ENCODE data around the gene MGST1. TPM values are rescaled to one million over a fixed set of nuclear protein-coding genes. Genes with fewer than 3 reads are reported as not detected.

Gene MGST1
- total and polyA plus RNA-seq, 2 donors, result 20.4 to 330 TPM

DNA sequence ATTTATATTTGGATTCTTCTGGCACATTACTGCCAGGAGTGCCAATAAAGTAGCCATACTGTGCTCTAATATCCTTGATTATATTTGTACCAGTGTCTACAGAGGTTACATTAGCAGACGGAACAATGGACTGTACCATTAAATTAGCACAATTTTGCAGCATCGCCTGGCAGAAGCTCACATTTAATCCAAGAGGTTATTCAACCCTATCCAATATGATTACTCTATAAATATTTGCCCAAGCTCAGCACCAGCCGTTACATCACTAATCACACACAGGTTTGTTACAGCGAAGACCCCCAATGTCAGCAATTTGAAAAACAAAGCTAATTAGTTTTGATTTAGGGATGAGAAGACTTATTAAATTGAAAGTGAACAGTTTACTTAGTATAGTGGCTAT lies 16.9 kb upstream of the MGST1 start:
- DNase-seq (ENCODE audit: extremely low spot score), result no peak
- Histone ChIP-seq H3K36me3 (ENCODE audit: insufficient read depth) (no peaks in the 10 kb centered on the region), H3K4me1 (ENCODE audit: insufficient read depth) (no peaks in the 10 kb centered on the region), H3K27ac (ENCODE audit: low read depth) (no peak overlapping the region), H3K4me3 (ENCODE audit: low read depth, low read length) (no peak overlapping the region)
- 88% methylated on average over 4 of the region's 4 CpGs for WGBS

DNA sequence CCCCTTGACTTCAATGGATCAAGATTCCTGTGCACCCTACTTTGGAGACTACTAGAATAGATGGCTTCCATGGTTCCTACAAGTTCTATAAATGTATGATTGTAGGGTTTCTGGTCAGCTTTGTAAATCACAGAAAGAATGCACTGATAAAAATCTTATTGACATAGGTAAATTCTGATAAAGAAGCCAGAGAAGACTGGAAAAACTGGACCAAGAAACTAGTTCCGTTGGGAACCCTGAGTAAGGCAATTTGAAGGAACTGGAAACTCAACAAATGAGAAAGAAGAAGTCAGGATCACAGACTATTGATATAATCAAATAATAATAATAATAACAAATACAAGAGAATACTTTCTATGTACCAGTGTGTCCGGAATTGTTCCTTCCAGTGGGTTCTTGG lies 15.4 kb upstream of the MGST1 start:
- 83% methylated on average over 2 of the region's 2 CpGs for WGBS
- Histone ChIP-seq H3K27ac (ENCODE audit: low read depth) (no peak overlapping the region), H3K36me3 (ENCODE audit: insufficient read depth) (no peaks in the 10 kb centered on the region), H3K4me3 (ENCODE audit: low read depth, low read length) (no peak overlapping the region), H3K4me1 (ENCODE audit: insufficient read depth) (no peaks in the 10 kb centered on the region)
- DNase-seq (ENCODE audit: extremely low spot score), result no peak

DNA sequence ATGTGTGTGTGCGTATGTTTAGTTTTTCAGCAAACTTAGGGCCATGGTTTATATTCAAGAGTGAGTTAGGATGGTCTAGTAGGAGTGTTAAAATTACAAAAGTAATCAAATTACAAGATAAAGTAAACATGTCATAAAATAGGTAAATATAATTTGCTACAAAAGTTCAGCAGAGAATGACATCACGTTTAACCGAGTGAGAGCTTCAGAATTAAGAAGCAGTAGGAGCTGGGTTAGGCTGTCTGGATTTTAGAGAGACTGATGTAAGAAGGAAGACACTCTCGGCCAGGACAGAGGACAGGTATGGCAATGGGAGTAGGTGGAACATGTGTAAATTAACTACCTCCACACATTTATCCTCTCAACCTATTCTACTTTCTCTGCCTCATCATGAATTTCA lies 11.6 kb upstream of the MGST1 start:
- H3K36me3 ChIP-seq (ENCODE audit: insufficient read depth), result no peaks in the 10 kb centered on the region
- no peak overlapping the region for H3K4me3 ChIP-seq (ENCODE audit: low read depth, low read length)
- no peak for DNase-seq (ENCODE audit: extremely low spot score)
- 70% methylated on average over 4 of the region's 4 CpGs for WGBS
- no peaks in the 10 kb centered on the region for H3K4me1 ChIP-seq (ENCODE audit: insufficient read depth)
- H3K27ac ChIP-seq (ENCODE audit: low read depth), result no peak overlapping the region

DNA sequence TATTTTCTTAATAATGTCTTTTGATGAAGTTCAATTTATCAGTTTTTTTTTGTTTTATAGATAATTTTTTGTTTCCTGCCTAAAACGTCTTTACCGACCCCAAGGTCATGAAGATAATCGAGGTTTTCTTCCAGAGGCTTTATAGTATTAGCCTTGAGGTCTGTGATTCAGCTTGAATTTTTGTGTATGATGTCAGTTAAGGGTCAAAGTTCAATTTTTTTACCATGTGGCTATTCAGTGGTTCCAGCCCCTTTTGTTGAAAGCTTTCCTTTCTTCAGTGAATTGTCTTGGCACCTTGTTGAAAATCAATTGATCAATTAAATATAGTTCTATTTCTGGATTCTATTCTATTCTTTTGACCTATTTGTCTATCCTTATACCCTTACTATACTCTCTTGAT lies 3.2 kb upstream of the MGST1 start:
- no peak for DNase-seq (ENCODE audit: extremely low spot score)
- Histone ChIP-seq H3K27ac (ENCODE audit: low read depth) (no peak overlapping the region), H3K4me3 (ENCODE audit: low read depth, low read length) (no peak overlapping the region), H3K4me1 (ENCODE audit: insufficient read depth) (no peaks in the 10 kb centered on the region), H3K36me3 (ENCODE audit: insufficient read depth) (no peaks in the 10 kb centered on the region)
- 75% methylated on average over 3 of the region's 3 CpGs for WGBS

DNA sequence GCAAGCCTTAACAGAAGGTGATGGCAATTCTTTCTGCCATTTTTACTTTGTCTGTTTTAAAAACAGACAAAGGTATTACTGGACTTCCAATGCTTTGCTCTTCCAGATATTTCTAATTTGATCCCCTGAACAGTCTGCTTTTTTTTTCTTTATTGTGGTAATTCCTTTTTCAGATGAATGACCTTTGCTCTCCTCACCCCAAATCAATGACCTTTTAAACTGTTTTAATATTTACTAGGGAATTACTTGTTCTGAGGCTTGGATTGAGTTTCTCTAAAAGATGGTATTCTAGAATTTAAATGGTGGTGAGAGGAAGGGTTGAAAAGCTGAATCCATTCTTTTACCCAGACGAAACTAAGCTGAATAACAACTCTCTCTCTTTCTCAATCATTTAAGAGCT lies 2.3 kb upstream of the MGST1 start:
- WGBS, result 88% methylated on average over 1 of the region's 1 CpG
- Histone ChIP-seq H3K36me3 (ENCODE audit: insufficient read depth) (no peaks in the 10 kb centered on the region), H3K27ac (ENCODE audit: low read depth) (no peak overlapping the region), H3K4me1 (ENCODE audit: insufficient read depth) (no peaks in the 10 kb centered on the region), H3K4me3 (ENCODE audit: low read depth, low read length) (no peak overlapping the region)
- DNase-seq (ENCODE audit: extremely low spot score), result no peak

DNA sequence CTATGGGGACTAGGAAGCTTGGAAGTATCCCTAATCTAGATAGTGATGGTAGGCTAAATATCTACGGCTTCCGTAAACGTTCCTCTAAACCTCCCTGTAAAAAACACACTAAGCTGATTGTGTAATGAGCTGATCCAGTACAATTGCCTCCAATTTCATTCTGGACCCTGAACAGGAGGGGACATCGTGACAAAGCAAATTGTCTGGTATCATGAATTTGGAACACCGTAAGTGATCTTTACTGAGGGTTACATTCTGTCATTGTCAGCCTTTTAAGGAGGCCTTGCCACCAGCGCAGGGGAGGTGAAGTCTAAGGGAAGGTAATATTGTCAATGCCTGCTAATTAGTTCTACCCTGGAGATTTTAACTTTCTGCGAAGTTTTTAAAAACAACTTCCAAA lies 487 bp upstream of the MGST1 start:
- no peaks in the 10 kb centered on the region for H3K36me3 ChIP-seq (ENCODE audit: insufficient read depth)
- peak overlapping the region; percentile 62 for H3K4me3 ChIP-seq (ENCODE audit: low read depth, low read length)
- 50% methylated on average over 7 of the region's 7 CpGs for WGBS
- DNase-seq (ENCODE audit: extremely low spot score), result no peak
- H3K27ac ChIP-seq (ENCODE audit: low read depth), result peak overlapping the region; percentile 63
- H3K4me1 ChIP-seq (ENCODE audit: insufficient read depth), result no peaks in the 10 kb centered on the region

DNA sequence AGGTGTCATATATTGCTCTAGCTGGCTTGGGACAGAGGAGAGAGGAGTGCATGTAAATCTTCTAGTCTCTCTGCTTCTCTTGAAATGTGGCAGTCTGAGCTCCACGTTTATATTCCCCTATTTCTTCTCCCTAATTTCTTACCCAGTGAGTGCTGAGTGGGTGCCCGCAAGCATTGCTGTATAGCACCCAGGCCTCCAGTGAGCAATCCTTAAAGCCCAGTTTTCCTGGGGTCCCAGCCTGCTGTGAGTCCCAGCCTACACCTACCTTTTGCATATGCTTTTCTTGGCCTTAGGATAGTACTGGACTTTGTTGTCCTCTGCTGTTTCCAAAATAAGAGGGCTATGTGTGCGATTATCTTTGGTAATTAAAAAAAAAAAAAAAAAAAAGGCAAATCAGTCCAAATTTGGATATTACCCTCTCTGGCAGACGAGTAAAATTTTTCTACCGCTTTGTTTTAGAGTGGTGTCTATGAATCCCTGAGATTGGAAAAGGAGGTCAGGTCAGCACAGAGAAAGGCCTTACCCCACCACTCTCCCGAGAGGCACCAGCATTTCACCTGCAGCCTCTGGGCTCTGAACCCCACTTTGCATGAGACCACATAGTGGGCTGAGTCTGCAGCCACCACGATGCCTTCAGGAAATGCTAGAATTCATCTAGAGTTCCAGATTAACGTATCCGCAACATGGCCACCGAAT lies 1.1 kb downstream of the MGST1 start:
- H3K27ac ChIP-seq (ENCODE audit: low read depth), result peak overlapping the region; percentile 80
- H3K36me3 ChIP-seq (ENCODE audit: insufficient read depth), result no peaks in the 10 kb centered on the region
- H3K4me1 ChIP-seq (ENCODE audit: insufficient read depth), result no peaks in the 10 kb centered on the region
- H3K4me3 ChIP-seq (ENCODE audit: low read depth, low read length), result peak overlapping the region; percentile 62
- no peak for DNase-seq (ENCODE audit: extremely low spot score)
- 56% methylated on average over 10 of the region's 10 CpGs for WGBS

DNA sequence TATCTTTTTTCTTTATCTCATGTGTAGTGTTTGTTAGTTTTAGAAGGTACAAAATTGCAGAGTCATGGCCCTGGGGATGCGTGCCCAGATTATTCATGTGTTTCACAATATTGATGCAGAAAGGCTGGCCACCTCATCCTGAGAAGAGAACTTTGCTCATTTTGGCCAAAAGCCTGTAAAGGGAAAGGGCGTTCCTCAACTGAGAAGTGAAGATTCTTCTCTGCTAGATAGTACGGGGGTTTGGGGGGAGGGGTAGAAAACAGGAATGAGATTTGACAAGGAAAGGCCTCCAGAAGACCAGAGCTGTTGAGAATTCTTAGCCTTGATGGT lies 1.7 kb downstream of the MGST1 start:
- Histone ChIP-seq H3K36me3 (ENCODE audit: insufficient read depth) (no peaks in the 10 kb centered on the region), H3K4me1 (ENCODE audit: insufficient read depth) (no peaks in the 10 kb centered on the region), H3K4me3 (ENCODE audit: low read depth, low read length) (peak overlapping the region; percentile 62), H3K27ac (ENCODE audit: low read depth) (peak overlapping the region; percentile 71)
- WGBS, result 43% methylated on average over 3 of the region's 3 CpGs
- DNase-seq (ENCODE audit: extremely low spot score), result no peak

DNA sequence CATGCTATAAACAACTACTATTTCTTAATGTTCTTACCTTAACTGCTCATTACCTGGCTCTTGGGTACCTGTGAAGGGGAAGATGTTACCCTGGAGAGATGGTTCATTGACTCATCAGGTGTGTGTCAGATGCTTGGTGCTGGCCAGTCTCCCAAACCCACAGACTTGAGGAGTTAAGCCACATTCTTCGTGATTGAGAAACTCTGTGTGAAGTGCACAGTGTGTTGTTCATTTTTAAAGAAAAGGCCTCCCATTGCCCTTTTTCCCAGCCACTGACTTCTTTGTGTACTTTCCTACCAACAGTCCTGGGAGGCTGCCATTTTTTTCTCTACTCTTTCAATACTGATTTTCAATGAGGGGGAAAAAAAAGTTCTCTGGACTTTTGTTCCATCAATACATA lies 3.2 kb downstream of the MGST1 start:
- no peak overlapping the region for H3K27ac ChIP-seq (ENCODE audit: low read depth)
- H3K4me1 ChIP-seq (ENCODE audit: insufficient read depth), result no peaks in the 10 kb centered on the region
- no peaks in the 10 kb centered on the region for H3K36me3 ChIP-seq (ENCODE audit: insufficient read depth)
- H3K4me3 ChIP-seq (ENCODE audit: low read depth, low read length), result no peak overlapping the region
- DNase-seq (ENCODE audit: extremely low spot score), result no peak
- 54% methylated on average over 1 of the region's 1 CpG for WGBS

DNA sequence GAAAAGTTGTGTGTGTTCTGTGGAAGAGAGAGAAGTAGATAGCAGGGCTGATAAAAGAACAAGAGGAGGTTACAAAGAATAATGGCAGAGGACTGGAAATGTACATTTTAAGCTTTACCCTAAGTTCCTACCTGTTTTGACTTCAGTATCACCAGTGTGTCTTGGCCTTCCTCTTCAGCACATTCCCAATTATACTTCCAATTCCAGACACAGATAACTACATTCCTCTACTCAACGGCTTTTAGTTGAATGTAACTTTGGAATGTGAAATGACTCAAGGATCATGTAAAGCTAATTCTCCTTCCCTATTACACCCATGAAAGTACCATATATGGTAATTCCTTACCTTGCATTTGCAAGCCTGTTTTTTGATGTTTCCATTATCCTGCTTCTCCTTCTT lies 5.0 kb downstream of the MGST1 start:
- no peak for DNase-seq (ENCODE audit: extremely low spot score)
- H3K4me1 ChIP-seq (ENCODE audit: insufficient read depth), result no peaks in the 10 kb centered on the region
- 28% methylated on average over 1 of the region's 1 CpG for WGBS
- no peak overlapping the region for H3K27ac ChIP-seq (ENCODE audit: low read depth)
- H3K36me3 ChIP-seq (ENCODE audit: insufficient read depth), result no peaks in the 10 kb centered on the region
- H3K4me3 ChIP-seq (ENCODE audit: low read depth, low read length), result no peak overlapping the region

DNA sequence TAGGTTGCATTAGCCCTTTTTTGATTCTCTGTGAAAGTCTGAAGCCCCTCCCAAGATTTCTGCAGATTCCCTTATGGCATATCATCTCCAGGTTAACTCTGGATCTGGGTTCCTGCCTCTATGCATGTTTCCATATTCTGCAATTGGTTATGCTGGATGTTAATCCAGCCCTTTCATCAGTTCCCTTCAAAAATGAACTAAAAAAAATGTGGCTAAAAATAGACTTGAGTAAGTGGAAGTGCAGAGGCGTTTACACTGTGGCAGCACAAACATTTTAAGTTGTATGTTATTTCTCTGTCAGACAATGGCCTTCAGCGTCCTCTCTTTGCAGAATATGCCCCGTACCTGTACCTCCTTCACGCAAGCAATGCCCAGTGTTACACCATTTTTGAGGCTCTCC lies 11.4 kb downstream of the MGST1 start:
- WGBS, result 52% methylated on average over 4 of the region's 4 CpGs
- Histone ChIP-seq H3K36me3 (ENCODE audit: insufficient read depth) (peaks cover 3% of the 10 kb centered on the region), H3K27ac (ENCODE audit: low read depth) (no peak overlapping the region), H3K4me1 (ENCODE audit: insufficient read depth) (no peaks in the 10 kb centered on the region), H3K4me3 (ENCODE audit: low read depth, low read length) (no peak overlapping the region)
- no peak for DNase-seq (ENCODE audit: extremely low spot score)

DNA sequence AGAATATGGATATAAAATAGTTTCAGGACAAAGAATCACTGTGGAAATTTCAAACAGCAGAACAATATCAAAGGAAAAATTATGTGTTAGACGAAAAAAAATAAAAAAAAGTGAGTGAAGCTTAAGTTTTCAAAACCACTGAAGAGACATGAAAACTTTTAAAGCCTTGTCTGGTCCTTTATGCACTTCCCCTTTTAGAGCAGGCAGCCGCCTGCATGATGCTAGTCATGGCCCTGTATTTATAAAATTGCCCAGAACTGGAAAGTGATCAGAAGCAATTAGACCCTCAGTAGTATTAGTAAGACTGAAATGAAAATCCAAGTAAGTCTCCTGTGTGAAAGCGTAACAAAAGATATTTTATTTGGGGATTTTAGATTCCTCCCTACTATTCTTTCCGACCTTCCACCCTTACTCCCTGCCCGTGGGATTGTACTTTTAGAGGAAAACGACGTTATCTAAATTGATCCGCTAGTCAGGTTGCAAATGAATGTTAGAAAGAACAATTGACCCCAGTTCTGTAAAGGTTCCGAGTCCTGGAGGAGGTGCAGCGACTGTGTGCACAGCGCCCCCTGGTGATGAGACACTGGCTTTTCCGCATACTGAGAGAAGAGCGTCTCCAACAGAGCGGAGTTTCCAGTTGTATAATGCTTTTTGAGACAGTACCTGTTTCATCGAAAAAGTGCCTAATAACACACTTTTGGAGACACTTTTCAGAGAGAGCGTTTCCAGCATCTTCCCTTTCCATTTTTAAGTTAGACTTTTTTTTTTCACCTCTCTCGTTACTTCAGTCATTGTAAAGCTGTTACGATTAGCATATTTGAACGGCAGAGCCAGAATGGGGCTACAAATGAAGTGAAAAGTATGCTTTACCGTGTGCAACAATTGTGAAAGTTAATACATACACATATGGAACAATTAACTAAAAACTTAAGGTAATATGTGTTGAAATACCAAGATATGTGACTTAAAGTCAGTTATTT lies 12.4 kb downstream of the MGST1 start:
- peaks cover 3% of the 10 kb centered on the region for H3K36me3 ChIP-seq (ENCODE audit: insufficient read depth)

DNA sequence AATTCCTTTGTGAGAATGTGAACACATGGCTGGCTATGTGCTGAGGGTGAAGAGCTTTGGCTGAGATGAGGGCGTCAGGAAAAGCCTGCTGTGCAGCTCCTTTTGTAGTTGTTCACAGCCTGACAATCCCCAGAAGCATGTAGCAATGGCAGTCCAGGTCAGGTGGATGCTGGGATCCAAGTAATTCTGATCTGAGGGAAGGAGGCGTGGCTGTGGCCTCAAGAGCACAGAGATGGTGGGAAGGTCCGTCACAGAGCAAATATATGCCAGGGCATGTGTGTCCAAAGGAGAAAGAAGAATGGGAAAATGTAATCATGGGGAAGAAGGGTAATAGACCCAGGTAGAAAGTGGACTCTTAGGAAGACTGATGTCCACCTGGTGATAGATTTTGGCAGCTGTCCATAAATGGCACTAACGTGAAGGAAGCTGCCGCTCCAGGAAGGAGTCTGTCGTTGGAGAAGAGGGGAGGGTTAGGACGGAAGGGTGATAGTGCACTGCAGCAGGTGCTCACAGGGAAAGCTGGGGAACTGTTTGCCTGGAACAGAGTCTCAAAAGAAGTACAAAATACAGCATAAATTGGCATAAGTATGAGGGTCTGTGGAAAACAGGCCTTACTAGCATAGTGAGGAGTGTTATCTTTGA lies 13.8 kb downstream of the MGST1 start:
- WGBS, result 89% methylated on average over 7 of the region's 7 CpGs
- no peak for DNase-seq (ENCODE audit: extremely low spot score)
- H3K27ac ChIP-seq (ENCODE audit: low read depth), result no peak overlapping the region
- no peaks in the 10 kb centered on the region for H3K4me1 ChIP-seq (ENCODE audit: insufficient read depth)
- no peak overlapping the region for H3K4me3 ChIP-seq (ENCODE audit: low read depth, low read length)
- peaks cover 3% of the 10 kb centered on the region for H3K36me3 ChIP-seq (ENCODE audit: insufficient read depth)

More for the DNA sequence above, 12.4 kb downstream of the MGST1 start:
- WGBS, result 81% methylated on average over 20 of the region's 20 CpGs
- no peak overlapping the region for H3K4me3 ChIP-seq (ENCODE audit: low read depth, low read length)
- H3K27ac ChIP-seq (ENCODE audit: low read depth), result no peak overlapping the region
- H3K4me1 ChIP-seq (ENCODE audit: insufficient read depth), result no peaks in the 10 kb centered on the region
- no peak for DNase-seq (ENCODE audit: extremely low spot score)

DNA sequence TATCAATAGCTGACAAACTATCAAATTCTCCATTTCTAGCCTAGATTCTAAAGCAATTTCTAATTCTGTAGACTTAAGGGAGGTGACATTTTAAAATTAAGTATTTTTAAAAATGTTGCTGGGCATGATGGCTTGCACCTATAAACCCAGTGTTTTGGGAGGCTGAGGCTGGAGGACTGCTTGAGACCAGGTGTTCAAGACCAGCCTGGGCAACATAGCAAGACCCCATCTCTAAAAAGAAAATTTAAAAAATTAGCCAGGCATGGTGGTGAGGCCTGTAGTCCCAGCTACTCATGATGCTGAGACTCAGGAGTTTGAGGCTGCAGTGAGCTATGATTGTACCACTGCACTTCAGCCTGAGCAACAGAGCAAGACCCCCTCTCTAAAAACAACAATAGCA lies 15.1 kb downstream of the MGST1 start:
- no peaks in the 10 kb centered on the region for H3K4me1 ChIP-seq (ENCODE audit: insufficient read depth)
- no peak overlapping the region for H3K27ac ChIP-seq (ENCODE audit: low read depth)
- DNase-seq (ENCODE audit: extremely low spot score), result no peak
- no peak overlapping the region for H3K4me3 ChIP-seq (ENCODE audit: low read depth, low read length)
- peaks cover 5% of the 10 kb centered on the region for H3K36me3 ChIP-seq (ENCODE audit: insufficient read depth)
